Thoracic aorta (tissue), 2 donors: ENCODE measurements around the gene PPP3CA. TPM values are rescaled to one million over a fixed set of nuclear protein-coding genes. Genes with fewer than 3 reads are reported as not detected.

ENCODE experiments used
- ATAC-seq: fragments of 150-250 bp; one replicate; pipeline ENCODE4 v1.8.0; 2017; ENCODE audit warnings: low read depth; ENCODE audit not compliant: insufficient number of reproducible peaks, low FRiP score
- DNase-seq: peaks from one replicate; pipeline ENCODE4 v3.0.0-alpha.2; 2020; ENCODE audit warnings: low spot score
- H3K27ac ChIP-seq, 2 donors: fragments of 200-600 bp; sonication (generic); 1 replicate in 1 of 2; 2 replicates in 1 of 2; pipeline ENCODE4 v1.5.1; 2016; ENCODE audit warnings: mild to moderate bottlenecking in 2 of 2, moderate library complexity in 2 of 2
- H3K27me3 ChIP-seq: fragments of 200-600 bp; sonication (generic); replicated peaks from 2 replicates; pipeline ENCODE4 v1.6.0; 2016; ENCODE audit warnings: mild to moderate bottlenecking; ENCODE audit not compliant: insufficient read depth
- H3K36me3 ChIP-seq: fragments of 200-600 bp; sonication (generic); one replicate; pipeline ENCODE4 v1.5.1; 2016
- H3K4me1 ChIP-seq, 2 donors: fragments of 200-600 bp; sonication (generic); 1 replicate in 1 of 2; 2 replicates in 1 of 2; pipeline versions ENCODE4 v1.5.1 to v1.6.0; 2016; ENCODE audit warnings: low read depth in 2 of 2, mild to moderate bottlenecking in 1 of 2; ENCODE audit not compliant: control insufficient read depth in 1 of 2
- H3K4me3 ChIP-seq: fragments of 200-600 bp; sonication (generic); 2 replicates; pipeline ENCODE4 v1.5.1; 2016; ENCODE audit warnings: mild to moderate bottlenecking
- H3K9me3 ChIP-seq: fragments of 200-600 bp; sonication (generic); 2 replicates; pipeline ENCODE4 v1.5.1; 2016
- CTCF ChIP-seq: fragments of 200-600 bp; sonication (generic); IDR thresholded peaks from one replicate; pipeline ENCODE4 v1.5.1; 2019; ENCODE audit warnings: antibody characterized with exemption
- total RNA-seq, 2 donors: library from RNA; depleted of rRNA; stranded (reverse); fragments of >200 nt; gene quantifications; one replicate each; pipeline versions ENCODE4 v1.1.0 to v1.2.3, GENCODE V29; 2016

Gene PPP3CA
- total RNA-seq, 2 donors from 2014 or later, result 21.9 to 43.2 TPM

GRCh38 chr4:101322743-101323142 is 24.6 kb downstream of the PPP3CA start:
- Histone ChIP-seq H3K4me3 (no peak overlapping the region), H3K9me3 (no peaks in the 10 kb centered on the region), H3K27me3 (no peaks in the 10 kb centered on the region), H3K27ac (no peak overlapping the region), H3K4me1 (peaks cover 0 to 22% of the 10 kb centered on the region in 2 donors), H3K36me3 (no peaks in the 10 kb centered on the region)
- DNase-seq, result no peak
- TF ChIP-seq CTCF, result no peak
- no peak for ATAC-seq

GRCh38 chr4:101321481-101322042 is 25.8 kb downstream of the PPP3CA start:
- no peak for ATAC-seq
- peak overlapping the region; percentile 45 to 60 for H3K27ac ChIP-seq

GRCh38 chr4:101315786-101316185 is 31.5 kb downstream of the PPP3CA start:
- peaks cover 0 to 10% of the 10 kb centered on the region in 2 donors for H3K4me1 ChIP-seq
- H3K36me3 ChIP-seq, result no peaks in the 10 kb centered on the region
- DNase-seq (no peak), ATAC-seq (no peak)
- no peak for TF ChIP-seq CTCF
- H3K9me3 ChIP-seq, result peaks cover 4% of the 10 kb centered on the region
- no peak overlapping the region for H3K27ac ChIP-seq
- H3K4me3 ChIP-seq, result no peak overlapping the region
- H3K27me3 ChIP-seq, result no peaks in the 10 kb centered on the region

More at GRCh38 chr4:101321481-101322042, 25.8 kb downstream of the PPP3CA start:
- Histone ChIP-seq H3K4me1 (peaks cover 0 to 22% of the 10 kb centered on the region in 2 donors), H3K36me3 (no peaks in the 10 kb centered on the region), H3K9me3 (no peaks in the 10 kb centered on the region), H3K4me3 (peak overlapping the region; percentile 52), H3K27me3 (no peaks in the 10 kb centered on the region)
- no peak for TF ChIP-seq CTCF
- DNase-seq, result no peak

- ATAC-seq (no peak), DNase-seq (no peak)
- no peak overlapping the region for H3K4me3 ChIP-seq
- peaks cover 0 to 6% of the 10 kb centered on the region in 2 donors for H3K4me1 ChIP-seq
- H3K9me3 ChIP-seq, result peaks cover 4% of the 10 kb centered on the region
- no peaks in the 10 kb centered on the region for H3K27me3 ChIP-seq
- TF ChIP-seq CTCF, result no peak
- H3K36me3 ChIP-seq, result no peaks in the 10 kb centered on the region
- H3K27ac ChIP-seq, result no peak overlapping the region
Observed at GRCh38 chr4:101315041-101315440, 32.3 kb downstream of the PPP3CA start.

- no peak for DNase-seq
- Histone ChIP-seq H3K4me1 (peaks cover 8 to 41% of the 10 kb centered on the region in 2 donors), H3K27ac (no peak overlapping the region), H3K9me3 (no peaks in the 10 kb centered on the region), H3K4me3 (no peak overlapping the region), H3K27me3 (no peaks in the 10 kb centered on the region), H3K36me3 (no peaks in the 10 kb centered on the region)
- no peak for ATAC-seq
- no peak for TF ChIP-seq CTCF
Observed at GRCh38 chr4:101309925-101310324, 37.4 kb downstream of the PPP3CA start.
